GM19043 (cell line): Measurements from ENCODE around the gene SCNN1G.
"Not testable (repeated sequence)": the region's sequence is repeated elsewhere in the genome, so short reads cannot be mapped to it uniquely, and the experiment has no call there.

Source experiments
- ATAC-seq: cut with Tn5 transposase; IDR thresholded peaks from one replicate; pipeline ENCODE4 v1.9.1; 2021; ENCODE audit warnings: low read depth; ENCODE audit not compliant: unreplicated experiment

The SCNN1G gene, protein sequence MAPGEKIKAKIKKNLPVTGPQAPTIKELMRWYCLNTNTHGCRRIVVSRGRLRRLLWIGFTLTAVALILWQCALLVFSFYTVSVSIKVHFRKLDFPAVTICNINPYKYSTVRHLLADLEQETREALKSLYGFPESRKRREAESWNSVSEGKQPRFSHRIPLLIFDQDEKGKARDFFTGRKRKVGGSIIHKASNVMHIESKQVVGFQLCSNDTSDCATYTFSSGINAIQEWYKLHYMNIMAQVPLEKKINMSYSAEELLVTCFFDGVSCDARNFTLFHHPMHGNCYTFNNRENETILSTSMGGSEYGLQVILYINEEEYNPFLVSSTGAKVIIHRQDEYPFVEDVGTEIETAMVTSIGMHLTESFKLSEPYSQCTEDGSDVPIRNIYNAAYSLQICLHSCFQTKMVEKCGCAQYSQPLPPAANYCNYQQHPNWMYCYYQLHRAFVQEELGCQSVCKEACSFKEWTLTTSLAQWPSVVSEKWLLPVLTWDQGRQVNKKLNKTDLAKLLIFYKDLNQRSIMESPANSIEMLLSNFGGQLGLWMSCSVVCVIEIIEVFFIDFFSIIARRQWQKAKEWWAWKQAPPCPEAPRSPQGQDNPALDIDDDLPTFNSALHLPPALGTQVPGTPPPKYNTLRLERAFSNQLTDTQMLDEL

GRCh38 chr16:23182679-23183542 is at the start of gene SCNN1G:
Gene SCNN1G (plus strand): TSS chr16:23182745. CDS start chr16:23186272, 3,527 bp downstream.
- ATAC-seq, result no peak

- no peak for ATAC-seq
These were observed 49.6 kb upstream of the SCNN1G start for GRCh38 chr16:23132775-23133463.

- ATAC-seq, result no peak
These were observed 48.3 kb upstream of the SCNN1G start for GRCh38 chr16:23134274-23134673.

DNA sequence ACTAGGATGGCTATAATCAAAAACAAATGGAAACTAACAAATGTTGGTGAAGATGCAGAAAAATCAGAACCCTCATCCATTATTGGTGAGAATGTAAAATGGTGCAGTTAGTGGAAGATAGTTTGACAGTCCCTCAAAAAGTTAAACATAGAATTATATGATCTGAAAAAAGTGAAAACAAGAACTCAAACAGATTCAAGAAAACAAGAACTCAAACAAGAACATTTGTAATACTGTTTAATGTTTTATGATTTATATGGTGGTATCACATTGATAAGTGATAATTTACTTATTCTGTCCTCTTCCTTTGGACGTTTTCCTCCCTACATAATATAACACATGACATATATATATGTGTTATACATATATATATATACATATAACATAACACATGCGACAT is 45.3 kb upstream of the SCNN1G start:
- no peak for ATAC-seq

GRCh38 chr16:23137818-23138217 is 44.7 kb upstream of the SCNN1G start:
- ATAC-seq, result no peak

DNA sequence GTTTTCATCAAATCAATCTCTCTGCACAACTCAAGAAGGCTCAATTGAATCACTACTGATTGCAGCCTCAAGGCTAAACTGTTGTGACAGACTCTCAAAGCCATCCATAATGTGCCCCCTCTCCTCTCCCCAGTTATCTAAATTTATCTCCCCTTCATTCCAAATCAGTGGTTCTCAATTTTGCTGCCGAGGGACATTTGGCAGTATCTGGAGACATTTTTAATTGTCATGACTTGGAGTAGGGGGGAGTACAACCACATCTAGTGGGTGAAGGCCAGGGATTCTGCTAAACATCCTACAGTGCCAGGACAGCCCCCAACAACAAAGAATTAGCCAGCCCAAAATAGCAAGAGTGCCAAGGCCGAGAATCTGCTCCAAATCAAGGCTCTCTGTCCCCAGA is 42.4 kb upstream of the SCNN1G start:
- ATAC-seq, result no peak

DNA sequence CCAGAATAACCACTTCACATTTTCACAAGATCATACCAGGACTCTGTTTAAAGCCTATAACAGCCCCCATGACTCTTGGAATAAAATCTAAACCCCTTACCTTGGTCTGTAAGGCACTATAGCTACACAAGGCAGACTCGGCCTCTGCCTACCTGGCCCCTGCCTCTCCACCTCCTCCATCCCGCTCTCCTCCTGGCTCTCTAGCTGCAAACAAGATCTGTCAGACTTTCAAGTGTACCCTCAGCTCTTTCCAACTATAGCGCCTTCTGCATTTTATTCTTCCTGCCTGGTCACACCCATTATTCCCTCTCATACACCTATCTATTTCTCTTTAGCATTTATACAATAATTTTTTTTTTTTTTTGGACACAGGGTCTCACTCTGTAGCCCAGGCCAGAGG is 41.5 kb upstream of the SCNN1G start:
- no peak for ATAC-seq

GRCh38 chr16:23141500-23141899 is 41.0 kb upstream of the SCNN1G start:
- no peak for ATAC-seq

- ATAC-seq, result no peak
These were observed 40.4 kb upstream of the SCNN1G start for GRCh38 chr16:23141959-23142740.

- no peak for ATAC-seq
These were observed 39.2 kb upstream of the SCNN1G start for GRCh38 chr16:23143391-23143790.

DNA sequence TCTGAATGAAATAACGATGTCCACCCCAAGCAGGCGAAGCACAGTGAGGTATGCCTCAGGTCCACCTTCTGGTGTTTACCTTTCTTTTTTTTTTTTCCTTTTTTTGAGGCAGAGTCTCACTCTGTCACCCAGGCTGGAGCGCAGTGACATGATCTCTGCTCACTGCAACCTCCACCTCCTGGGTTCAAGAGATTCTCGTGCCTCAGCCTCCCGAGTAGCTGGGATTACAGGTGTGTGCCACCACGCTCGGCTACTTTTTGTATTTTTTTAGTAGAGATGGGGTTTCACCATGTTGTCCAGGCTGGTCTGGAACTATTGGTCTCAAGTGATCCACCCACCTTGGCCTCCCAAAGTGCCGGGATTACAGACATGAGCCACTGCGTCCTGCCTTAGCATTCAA is 38.2 kb upstream of the SCNN1G start:
- not testable (repeated sequence) for ATAC-seq

DNA sequence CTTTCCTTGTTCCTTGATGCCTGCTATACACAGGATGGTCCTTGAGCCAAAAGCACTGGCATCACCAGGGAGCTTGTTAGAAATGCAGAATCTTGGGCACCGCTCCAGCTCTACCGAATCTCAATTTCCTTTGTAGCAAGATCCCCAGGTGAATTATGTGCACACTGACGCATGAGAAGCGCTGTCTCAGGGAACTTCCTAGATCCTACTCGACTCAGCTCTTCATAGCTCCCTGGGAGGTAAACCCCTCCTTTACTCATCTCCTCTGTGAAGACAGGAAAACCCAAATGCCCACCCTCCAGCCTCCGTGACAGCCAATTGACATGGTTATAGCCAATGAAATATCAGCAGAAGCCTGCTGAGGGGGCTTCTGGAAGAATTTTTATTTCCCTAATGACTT is 37.4 kb upstream of the SCNN1G start:
- ATAC-seq, result no peak

GRCh38 chr16:23145608-23146007 is 36.9 kb upstream of the SCNN1G start:
- ATAC-seq, result no peak

GRCh38 chr16:23146877-23147601 is 35.5 kb upstream of the SCNN1G start:
- no peak for ATAC-seq

DNA sequence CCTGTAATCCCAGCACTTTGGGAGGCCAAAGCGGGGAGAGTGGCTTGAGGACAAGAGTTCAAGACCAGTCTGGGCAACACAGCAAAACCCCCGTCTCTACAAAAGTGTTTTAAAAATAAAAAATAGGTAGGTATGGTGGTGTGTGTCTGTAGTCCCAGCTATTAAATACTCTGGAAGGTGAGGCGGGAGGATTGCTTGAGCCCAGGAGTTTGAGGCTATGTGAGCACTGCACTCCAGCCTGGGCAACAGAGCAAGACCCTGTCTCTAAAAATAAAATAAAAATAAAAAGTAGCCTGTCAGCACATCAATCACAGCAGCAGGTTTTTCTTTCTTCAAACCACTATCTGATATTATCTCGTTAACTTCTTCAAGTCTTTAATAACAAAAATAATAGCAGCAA is 34.9 kb upstream of the SCNN1G start:
- ATAC-seq, result no peak

DNA sequence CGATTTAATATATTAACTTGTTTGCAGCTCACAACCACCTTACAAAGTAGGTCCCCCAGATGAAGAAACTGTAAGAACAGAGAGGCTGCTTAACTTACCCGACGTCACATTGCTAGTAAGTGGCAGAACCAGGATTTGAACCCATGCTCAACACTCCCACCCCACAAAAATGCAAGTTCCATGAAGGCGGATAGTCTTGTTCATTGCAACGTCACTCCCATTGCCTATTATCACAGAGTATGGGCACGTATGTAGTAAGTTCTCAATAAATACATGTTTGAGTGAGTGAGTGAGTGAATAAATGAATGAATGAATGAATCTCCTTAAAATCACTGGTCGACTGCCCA is 34.4 kb upstream of the SCNN1G start:
- ATAC-seq, result no peak

- ATAC-seq, result peak; percentile 25
These were observed 33.9 kb upstream of the SCNN1G start for GRCh38 chr16:23148513-23149266.

DNA sequence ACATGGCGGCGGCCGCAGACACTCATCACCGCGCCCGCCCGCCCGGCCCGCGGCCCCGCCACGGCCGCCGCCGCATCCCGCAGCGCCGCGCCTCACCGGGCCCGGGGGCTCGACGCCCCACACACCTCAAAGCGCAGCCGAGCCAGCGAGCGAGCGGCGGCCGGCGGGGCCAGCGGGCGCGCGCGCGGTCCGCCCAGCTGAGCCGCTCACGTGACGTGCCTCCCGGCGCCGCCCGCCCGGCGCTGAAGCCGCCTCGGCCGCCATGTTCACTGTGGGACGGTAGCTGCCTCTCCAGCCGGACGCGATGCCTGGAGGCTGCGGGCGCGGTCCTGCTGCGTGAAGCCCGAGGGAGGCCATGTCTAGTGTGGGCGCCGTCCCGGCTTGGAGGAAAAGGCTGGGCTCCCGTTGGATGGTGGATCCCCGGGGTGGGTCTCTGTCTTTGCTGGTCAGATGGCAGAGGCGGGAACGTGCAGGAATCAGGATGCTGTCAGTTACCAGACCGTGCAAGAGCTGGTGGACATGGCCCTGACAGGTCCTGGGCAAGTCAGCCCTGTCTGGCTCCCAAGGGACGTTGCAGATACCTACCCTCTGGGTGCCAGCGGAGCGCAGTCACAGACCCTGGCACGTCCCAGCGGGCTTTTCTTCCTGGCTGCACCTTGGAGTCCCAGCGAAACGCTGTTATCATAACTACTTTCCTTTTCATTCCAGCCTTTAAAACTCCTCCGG is 33.1 kb upstream of the SCNN1G start, which contains the start of gene USP31:
Gene USP31 (minus strand): TSS at position 186 of the 726 bp plus-strand sequence. CDS start 182 bp downstream, at position 4.
- peak; percentile 98 for ATAC-seq
